Ascending aorta (tissue), 2 donors: ENCODE results near the gene APBB2. TPM values are rescaled to one million over a fixed set of nuclear protein-coding genes. Genes with fewer than 3 reads are reported as not detected.
A peak's percentile ranks its signal among the peaks of the same experiment; 100 is the strongest.

Source experiments
- DNase-seq, 2 donors: peaks; one replicate each; pipeline ENCODE4 v3.0.0-alpha.2; 2019; ENCODE audit warnings: low spot score in 2 of 2
- H3K27ac ChIP-seq, 2 donors: fragments of 200-600 bp; sonication (generic); one replicate each; pipeline ENCODE4 v1.5.1; 2016 to 2017; ENCODE audit warnings: mild to moderate bottlenecking in 1 of 2
- H3K27me3 ChIP-seq: fragments of 200-600 bp; sonication (generic); one replicate; pipeline ENCODE4 v1.5.1; 2017
- H3K36me3 ChIP-seq, 2 donors: fragments of 200-600 bp; sonication (generic); one replicate each; pipeline ENCODE4 v1.5.1; 2016
- H3K4me1 ChIP-seq, 2 donors: fragments of 200-600 bp; sonication (generic); one replicate each; pipeline ENCODE4 v1.5.1; 2016 to 2017; ENCODE audit warnings: mild to moderate bottlenecking in 1 of 2
- H3K4me3 ChIP-seq, 2 donors: fragments of 200-600 bp; sonication (generic); one replicate each; pipeline ENCODE4 v1.5.1; 2016 to 2017; ENCODE audit warnings: mild to moderate bottlenecking in 1 of 2
- H3K9me3 ChIP-seq, 2 donors: fragments of 200-600 bp; sonication (generic); one replicate each; pipeline ENCODE4 v1.5.1; 2016
- intact Hi-C: fragments of 100-400 bp; cut with DNase I; formaldehyde crosslinking; loops from one replicate; pipeline ENCODE4 v1.15.1; 2023
- total RNA-seq: library from RNA; depleted of rRNA; stranded (reverse); fragments of >200 nt; gene quantifications from one replicate; pipeline ENCODE4 v1.1.0, GENCODE V29; 2016
- TF ChIP-seq, protein P1 (sequence below), 3 experiments: fragments of 200-600 bp in 2 of 3; fragments of 450-650 bp in 1 of 3; sonication (generic) in 2 of 3; IDR thresholded peaks; one replicate each; pipeline ENCODE4 v1.5.1; 2016 to 2019; ENCODE audit warnings: antibody characterized with exemption in 3 of 3, mild to moderate bottlenecking in 1 of 3, moderate library complexity in 1 of 3

Gene APBB2
- total RNA-seq, 1 donor from 2014 or later, result 51.4 TPM

DNA sequence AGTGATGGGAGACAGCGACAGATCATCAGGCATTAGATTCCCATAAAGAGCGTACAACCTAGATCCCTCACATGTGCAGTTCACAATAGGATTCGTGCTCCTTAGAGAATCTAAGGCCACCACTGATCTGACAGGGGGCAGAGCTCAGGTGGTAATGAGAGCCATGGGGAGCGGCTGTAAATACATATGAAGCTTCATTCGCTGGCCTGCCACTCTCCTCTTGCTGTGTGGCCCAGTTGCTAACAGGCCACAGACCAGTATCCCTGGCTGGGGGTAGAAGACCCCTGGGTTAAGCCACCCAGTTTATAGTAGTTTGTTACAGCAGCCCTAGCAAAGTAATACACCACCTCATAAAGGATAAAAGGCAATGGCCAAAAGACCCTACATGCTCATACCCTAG is 30.3 kb downstream of the APBB2 start:
- TF ChIP-seq, protein P1, sequence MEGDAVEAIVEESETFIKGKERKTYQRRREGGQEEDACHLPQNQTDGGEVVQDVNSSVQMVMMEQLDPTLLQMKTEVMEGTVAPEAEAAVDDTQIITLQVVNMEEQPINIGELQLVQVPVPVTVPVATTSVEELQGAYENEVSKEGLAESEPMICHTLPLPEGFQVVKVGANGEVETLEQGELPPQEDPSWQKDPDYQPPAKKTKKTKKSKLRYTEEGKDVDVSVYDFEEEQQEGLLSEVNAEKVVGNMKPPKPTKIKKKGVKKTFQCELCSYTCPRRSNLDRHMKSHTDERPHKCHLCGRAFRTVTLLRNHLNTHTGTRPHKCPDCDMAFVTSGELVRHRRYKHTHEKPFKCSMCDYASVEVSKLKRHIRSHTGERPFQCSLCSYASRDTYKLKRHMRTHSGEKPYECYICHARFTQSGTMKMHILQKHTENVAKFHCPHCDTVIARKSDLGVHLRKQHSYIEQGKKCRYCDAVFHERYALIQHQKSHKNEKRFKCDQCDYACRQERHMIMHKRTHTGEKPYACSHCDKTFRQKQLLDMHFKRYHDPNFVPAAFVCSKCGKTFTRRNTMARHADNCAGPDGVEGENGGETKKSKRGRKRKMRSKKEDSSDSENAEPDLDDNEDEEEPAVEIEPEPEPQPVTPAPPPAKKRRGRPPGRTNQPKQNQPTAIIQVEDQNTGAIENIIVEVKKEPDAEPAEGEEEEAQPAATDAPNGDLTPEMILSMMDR (IDR thresholded peaks at IDR 0.05), result no peak
- Histone ChIP-seq H3K27me3 (no peaks in the 10 kb centered on the region), H3K4me3 (no peak overlapping the region), H3K27ac (no peak overlapping the region), H3K9me3 (no peaks in the 10 kb centered on the region), H3K4me1 (peaks cover 0 to 20% of the 10 kb centered on the region in 2 donors), H3K36me3 (no peaks in the 10 kb centered on the region)
- no peak for DNase-seq
- intact Hi-C loops, result no loop called here

- Histone ChIP-seq H3K36me3 (no peaks in the 10 kb centered on the region), H3K27ac (no peak overlapping the region), H3K4me1 (peaks cover 4 to 26% of the 10 kb centered on the region in 2 donors), H3K4me3 (no peak overlapping the region), H3K27me3 (no peaks in the 10 kb centered on the region), H3K9me3 (no peaks in the 10 kb centered on the region)
- intact Hi-C loops, result no loop called here
- TF ChIP-seq, protein P1 (IDR thresholded peaks at IDR 0.05), result no peak
- no peak for DNase-seq
Observed at GRCh38 chr4:41183021-41183553, 31.3 kb downstream of the APBB2 start.

DNA sequence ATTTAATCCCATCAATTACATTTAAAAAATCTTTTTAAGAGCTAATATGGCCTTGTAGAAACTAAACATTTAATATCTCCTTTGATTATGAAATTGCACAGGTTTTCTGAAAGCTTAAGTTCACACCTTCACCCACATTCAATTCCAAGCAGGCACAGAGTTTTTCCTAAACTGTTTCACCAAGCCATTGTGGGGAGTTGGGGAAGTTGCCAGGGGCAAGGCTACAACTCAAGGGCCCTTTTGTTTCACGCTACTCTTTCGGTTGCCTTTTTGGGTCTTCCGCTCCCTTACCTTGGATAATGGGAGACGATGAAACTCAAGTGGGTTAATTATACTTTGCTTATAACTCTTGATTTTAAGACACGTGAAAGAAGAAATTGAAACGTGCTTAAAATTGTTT is 33.3 kb downstream of the APBB2 start:
- Histone ChIP-seq H3K4me1 (peaks cover 10 to 39% of the 10 kb centered on the region in 2 donors), H3K9me3 (no peaks in the 10 kb centered on the region), H3K36me3 (no peaks in the 10 kb centered on the region), H3K4me3 (no peak overlapping the region), H3K27ac (no peak overlapping the region), H3K27me3 (no peaks in the 10 kb centered on the region)
- intact Hi-C loops, result no loop called here
- DNase-seq, result no peak
- TF ChIP-seq, protein P1 (IDR thresholded peaks at IDR 0.05), result no peak

DNA sequence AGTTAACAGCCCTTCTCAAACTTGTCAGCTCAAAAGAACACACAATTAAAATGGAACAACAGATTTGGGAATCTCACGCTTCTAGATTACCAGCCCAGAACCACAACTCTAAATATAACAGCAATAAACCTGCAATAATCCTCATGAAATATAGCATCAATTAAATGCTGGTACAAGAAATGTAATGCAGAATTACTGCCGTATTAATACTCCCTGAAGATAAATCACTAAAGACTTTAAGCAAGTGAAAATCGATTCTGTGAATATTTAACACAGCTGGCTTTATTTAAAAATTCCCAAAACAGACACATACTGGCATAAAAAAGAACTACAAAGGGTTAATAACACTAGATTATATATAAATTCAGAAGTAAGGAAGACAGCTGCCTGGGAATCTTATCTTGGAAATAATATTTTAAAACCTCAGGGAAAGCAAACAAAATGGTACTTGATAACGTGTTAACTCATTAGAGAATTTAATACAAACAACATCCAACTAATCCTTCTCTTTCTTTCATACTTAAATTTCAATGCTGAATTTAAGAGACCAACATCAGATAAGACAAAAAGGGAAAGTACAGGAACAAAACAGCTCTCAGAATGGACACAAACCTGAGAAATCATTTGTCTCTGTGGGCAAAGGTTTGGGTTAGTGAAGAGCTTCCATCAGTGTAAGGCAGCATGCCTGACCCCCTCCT is 34.7 kb downstream of the APBB2 start:
- Histone ChIP-seq H3K27ac (no peak overlapping the region), H3K27me3 (no peaks in the 10 kb centered on the region), H3K36me3 (no peaks in the 10 kb centered on the region), H3K4me1 (peaks cover 10 to 37% of the 10 kb centered on the region in 2 donors), H3K4me3 (no peak overlapping the region), H3K9me3 (no peaks in the 10 kb centered on the region)
- DNase-seq, result no peak
- intact Hi-C loops, result loop anchor here (2.0 to 5.0 kb wide), 2 partner anchors 19 to 37 kb away; no protein-coding TSS in a partner anchor
- TF ChIP-seq, protein P1 (IDR thresholded peaks at IDR 0.05), result no peak

DNA sequence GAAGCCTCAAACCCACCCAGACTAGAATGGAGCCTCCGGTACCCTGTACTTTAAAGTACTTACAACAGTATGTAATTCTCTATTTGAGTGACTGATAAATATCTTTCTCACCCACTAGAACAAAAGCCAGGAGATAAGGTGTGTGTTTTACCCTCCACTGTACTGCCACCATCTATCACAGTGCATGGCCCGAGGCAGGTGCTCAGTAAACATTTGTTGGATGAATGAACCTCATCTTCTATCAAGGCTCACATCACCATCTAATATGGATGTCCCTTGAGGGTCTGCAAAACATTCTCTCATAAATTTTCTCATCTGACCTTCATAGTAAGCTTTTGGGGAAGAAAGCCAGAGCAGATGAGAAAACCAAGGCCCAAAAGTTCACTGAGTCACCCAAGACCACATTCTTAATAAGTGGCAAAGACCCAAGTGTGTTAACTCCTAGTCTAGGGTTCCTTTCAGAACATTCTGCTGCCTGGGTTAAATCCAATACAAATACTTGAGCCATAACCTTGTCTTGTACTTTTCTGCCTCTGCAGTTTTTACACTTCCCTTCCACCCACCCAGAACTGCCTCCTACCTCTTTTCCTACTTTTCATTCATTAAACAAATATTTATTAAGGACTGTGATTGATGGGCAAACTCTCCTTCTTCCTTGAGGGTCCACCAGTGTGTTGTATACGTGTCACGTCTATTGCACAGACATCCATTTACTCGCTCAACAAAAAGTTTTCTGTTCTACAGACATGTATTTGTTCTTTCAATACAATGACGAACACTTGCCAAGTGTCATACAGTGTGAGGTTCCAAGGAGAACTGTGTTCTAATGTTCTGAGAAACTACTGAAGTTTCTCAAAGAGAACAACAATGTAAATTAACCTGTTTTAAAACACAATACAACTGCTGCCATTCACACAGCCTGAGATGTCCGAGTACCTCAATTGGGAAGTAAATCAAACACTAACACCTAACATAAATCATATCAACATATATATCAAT is 35.7 kb downstream of the APBB2 start:
- H3K27ac ChIP-seq, result peak overlapping the region; percentile 43 to 72
- DNase-seq, result no peak
- no peak overlapping the region for H3K4me3 ChIP-seq
- H3K27me3 ChIP-seq, result no peaks in the 10 kb centered on the region
- no peaks in the 10 kb centered on the region for H3K36me3 ChIP-seq
- peaks cover 10 to 37% of the 10 kb centered on the region in 2 donors for H3K4me1 ChIP-seq
- TF ChIP-seq, protein P1 (IDR thresholded peaks at IDR 0.05), result no peak
- no peaks in the 10 kb centered on the region for H3K9me3 ChIP-seq
- intact Hi-C loops, result loop anchor here (2.0 to 5.0 kb wide), 2 partner anchors 18 to 36 kb away; no protein-coding TSS in a partner anchor
